HepG2 (cell line): Measurements from ENCODE around the gene TCF23. TPM values are rescaled to one million over a fixed set of nuclear protein-coding genes. Genes with fewer than 3 reads are reported as not detected.

Experiments
- CERS6 ChIP-seq: sonication (generic); formaldehyde crosslinking; IDR thresholded peaks from 2 replicates; pipeline ENCODE4 v1.5.0; 2020; ENCODE audit warnings: missing genetic modification reagents
- E2F1 ChIP-seq: sonication (generic); formaldehyde crosslinking; IDR thresholded peaks from 2 replicates; pipeline ENCODE4 v1.5.0; 2020; ENCODE audit warnings: missing genetic modification reagents
- FLYWCH1 ChIP-seq: sonication (generic); formaldehyde crosslinking; IDR thresholded peaks from 2 replicates; pipeline ENCODE4 v1.8.1; 2023; ENCODE audit warnings: mild to moderate bottlenecking, missing genetic modification reagents
- FOXO1 ChIP-seq: sonication (generic); formaldehyde crosslinking; IDR thresholded peaks from 2 replicates; pipeline ENCODE4 v1.4.0; 2020; ENCODE audit warnings: missing genetic modification reagents
- HNF1B ChIP-seq: sonication (generic); formaldehyde crosslinking; IDR thresholded peaks from 2 replicates; pipeline ENCODE4 v1.5.1; 2020; ENCODE audit warnings: mild to moderate bottlenecking, moderate library complexity, missing genetic modification reagents
- NFKB2 ChIP-seq: sonication (generic); formaldehyde crosslinking; IDR thresholded peaks from 2 replicates; pipeline ENCODE4 v1.4.0; 2020; ENCODE audit warnings: missing genetic modification reagents, borderline replicate concordance
- NFYB ChIP-seq: sonication (generic); formaldehyde crosslinking; IDR thresholded peaks from 2 replicates; pipeline ENCODE4 v1.4.0; 2020; ENCODE audit warnings: missing genetic modification reagents
- NKX3-1 ChIP-seq: sonication (generic); formaldehyde crosslinking; IDR thresholded peaks from 2 replicates; pipeline ENCODE4 v1.5.0; 2020; ENCODE audit warnings: missing genetic modification reagents
- NR3C1 ChIP-seq: sonication (generic); formaldehyde crosslinking; IDR thresholded peaks from 2 replicates; pipeline ENCODE4 v1.4.0; 2020; ENCODE audit warnings: missing genetic modification reagents
- POLR2A ChIP-seq, 2 experiments: IDR thresholded peaks; 2 replicates each; pipeline ENCODE4 v1.6.1; 2011; ENCODE audit warnings: low read depth in 2 of 2, low read length in 2 of 2, mild to moderate bottlenecking in 1 of 2, moderate library complexity in 1 of 2; ENCODE audit not compliant: insufficient read depth in 1 of 2
- POLR2AphosphoS5 ChIP-seq: IDR thresholded peaks from 2 replicates; pipeline ENCODE4 v1.6.1; 2012; ENCODE audit warnings: low read depth, low read length
- RCOR2 ChIP-seq: IDR thresholded peaks from 2 replicates; pipeline ENCODE4 v1.6.1; 2016; ENCODE audit warnings: missing biosample characterization, missing genetic modification reagents
- SNAI1 ChIP-seq: sonication (generic); formaldehyde crosslinking; IDR thresholded peaks from 2 replicates; pipeline ENCODE4 v1.5.0; 2020; ENCODE audit warnings: mild to moderate bottlenecking, missing genetic modification reagents, borderline replicate concordance
- THRA ChIP-seq: sonication (generic); formaldehyde crosslinking; IDR thresholded peaks from 2 replicates; pipeline ENCODE4 v1.4.0; 2020; ENCODE audit warnings: missing genetic modification reagents, borderline replicate concordance
- ZFYVE20 ChIP-seq: sonication (generic); formaldehyde crosslinking; IDR thresholded peaks from 2 replicates; pipeline ENCODE4 v1.8.0; 2023; ENCODE audit warnings: low read depth, mild to moderate bottlenecking, moderate library complexity, missing genetic modification reagents, borderline replicate concordance
- ZNF225 ChIP-seq: sonication (generic); formaldehyde crosslinking; IDR thresholded peaks from 2 replicates; pipeline ENCODE4 v1.4.0; 2020; ENCODE audit warnings: mild to moderate bottlenecking, missing genetic modification reagents
- ZNF230 ChIP-seq: sonication (generic); formaldehyde crosslinking; IDR thresholded peaks from 2 replicates; pipeline ENCODE4 v1.4.0; 2020; ENCODE audit warnings: mild to moderate bottlenecking, missing genetic modification reagents
- ZNF276 ChIP-seq: sonication (generic); formaldehyde crosslinking; IDR thresholded peaks from 2 replicates; pipeline ENCODE4 v1.4.0; 2020; ENCODE audit warnings: mild to moderate bottlenecking, low read depth, missing genetic modification reagents
- ZNF484 ChIP-seq: sonication (generic); formaldehyde crosslinking; IDR thresholded peaks from 2 replicates; pipeline ENCODE4 v1.5.1; 2020; ENCODE audit warnings: mild to moderate bottlenecking, low read depth, missing genetic modification reagents, borderline replicate concordance
- ZNF569 ChIP-seq: sonication (generic); formaldehyde crosslinking; IDR thresholded peaks from 2 replicates; pipeline ENCODE4 v1.5.0; 2020; ENCODE audit warnings: mild to moderate bottlenecking, missing genetic modification reagents, moderate library complexity, borderline replicate concordance
- ZNF598 ChIP-seq: sonication (generic); formaldehyde crosslinking; IDR thresholded peaks from 2 replicates; pipeline ENCODE4 v1.5.1; 2020; ENCODE audit warnings: mild to moderate bottlenecking, missing genetic modification reagents, borderline replicate concordance
- ZNF629 ChIP-seq: sonication (generic); formaldehyde crosslinking; conservative IDR thresholded peaks from 2 replicates; pipeline ENCODE4 v1.5.0; 2020; ENCODE audit warnings: missing genetic modification reagents
- ZNF883 ChIP-seq: sonication (generic); formaldehyde crosslinking; IDR thresholded peaks from 2 replicates; pipeline ENCODE4 v1.5.1; 2020; ENCODE audit warnings: mild to moderate bottlenecking, missing genetic modification reagents; ENCODE audit errors: not compliant biosample characterization
- polyA plus RNA-seq, 8 experiments: library from polyadenylated mRNA; depleted of rRNA in 3 of 8; stranded (reverse) in 7 of 8; unstranded in 1 of 8; fragments of >200 nt; fragmentation: Illumina TruSeq in 4 of 8; extraction: Trizol in 4 of 8; gene quantifications; 2 replicates each; pipeline versions ENCODE4 v1.2.1 to v1.2.3, GENCODE V29; 2011 to 2016; ENCODE audit warnings: low read depth in 4 of 8, missing spikeins in 1 of 8, mixed read lengths in 1 of 8; ENCODE audit not compliant: insufficient read depth in 1 of 8
- total RNA-seq, 5 experiments: library from RNA; depleted of rRNA; stranded (reverse); fragments of >200 nt; fragmentation: Illumina TruSeq; extraction: Trizol; gene quantifications; 2 replicates each; pipeline ENCODE4 v1.2.3, GENCODE V29; 2016; ENCODE audit warnings: low read depth in 1 of 5

Gene TCF23
- total and polyA plus RNA-seq, 2 of the 13 experiments (the other 11 are each of a cell fraction or from before 2014, with no cell fraction given) = 0.02 to 1.4 TPM

GRCh38 chr2:27152102-27152795 is 3.4 kb downstream of the TCF23 start (continued):
- no peak for TF ChIP-seq ZNF883 (CRISPR knock-in tag)
- peak; percentile 43; the same call in 1 of the 2 replicates for TF ChIP-seq ZNF598
- no peak for TF ChIP-seq NFYB (CRISPR knock-in tag)
- TF ChIP-seq RCOR2 (CRISPR knock-in tag) = no peak
- TF ChIP-seq FOXO1 (CRISPR knock-in tag) = no peak
- no peak for TF ChIP-seq ZFYVE20 (CRISPR knock-in tag)
- peak; percentile 45; the same call in 1 of the 2 replicates for TF ChIP-seq HNF1B (CRISPR knock-in tag)
- TF ChIP-seq NFKB2 (CRISPR knock-in tag) = peak; percentile 50; the same call in 1 of the 2 replicates
- no peak for TF ChIP-seq SNAI1 (CRISPR knock-in tag)
- no peak for TF ChIP-seq ZNF276 (CRISPR knock-in tag)
- no peak for TF ChIP-seq THRA
- TF ChIP-seq ZNF569 (CRISPR knock-in tag) = no peak
- 0 out of 2 replicates have a peak, but pooled peaks have one; percentile 23 for TF ChIP-seq ZNF225 (CRISPR knock-in tag)
- TF ChIP-seq POLR2AphosphoS5 = no peak
- TF ChIP-seq CERS6 (CRISPR knock-in tag) = no peak
- TF ChIP-seq ZNF230 (CRISPR knock-in tag) = no peak
- TF ChIP-seq NKX3-1 (CRISPR knock-in tag) = no peak
- no peak for TF ChIP-seq FLYWCH1 (CRISPR knock-in tag)
- TF ChIP-seq POLR2A (IDR thresholded peaks at IDR 0.05; ENCODE audit: insufficient read depth in 1 of 2, low read depth in 2 of 2, low read length in 2 of 2) = no peak
- no peak for TF ChIP-seq ZNF484 (CRISPR knock-in tag)
- no peak for TF ChIP-seq ZNF629
- no peak for TF ChIP-seq NR3C1 (CRISPR knock-in tag)
- no peak for TF ChIP-seq E2F1 (CRISPR knock-in tag)
